ENCODE data around the gene DLG4. TPM values are rescaled to one million over a fixed set of nuclear protein-coding genes. Genes with fewer than 3 reads are reported as not detected.

The DLG4 gene
- total RNA-seq, 1 experiment from 2014 or later, result 38.3 TPM

- Mint-ChIP-seq H3K27ac (peak overlapping the region in 2 of 3 experiments; percentile 77 to 86; a peak in 3 of 7 replicates), H3K4me3 (peak overlapping the region; percentile 95 to 97), H3K36me3 (ENCODE audit: insufficient read depth in 1 of 3, low read depth in 3 of 3) (peaks cover 8 to 21% (median 13%) of the 10 kb centered on the region in 3 experiments; a peak in 6 of 7 replicates), H3K4me1 (peaks cover 62% of the 10 kb centered on the region in 2 experiments), H3K9me3 (no peaks in the 10 kb centered on the region; a peak in 1 of 5 replicates), H3K27me3 (ENCODE audit: low read depth) (no peaks in the 10 kb centered on the region; the same call in none of the 2 replicates)
- Histone ChIP-seq H4K91ac (ENCODE audit: insufficient read length, low read depth, low read length) (no peak overlapping the region), H3K4ac (ENCODE audit: low read depth, low read length) (no peak overlapping the region), H3K18ac (ENCODE audit: insufficient read length, low read depth, low read length) (no peak overlapping the region), H2BK15ac (ENCODE audit: low read depth, low read length) (no peak overlapping the region), H4K5ac (ENCODE audit: insufficient read length, low read depth, low read length) (no peak overlapping the region), H3K23ac (ENCODE audit: insufficient read length, low read depth, low read length) (no peak overlapping the region), H2AK5ac (ENCODE audit: insufficient read length, low read length) (no peak overlapping the region), H3K9me3 (ENCODE audit: control insufficient read depth, low read depth, low read length) (no peaks in the 10 kb centered on the region), H2BK120ac (ENCODE audit: low read depth, low read length, poor library complexity, severe bottlenecking) (no peak overlapping the region), H3K23me2 (ENCODE audit: insufficient read length, low read depth, low read length, poor library complexity, severe bottlenecking) (peaks cover 23% of the 10 kb centered on the region), H3K4me1 (ENCODE audit: insufficient read depth, low read length) (no peaks in the 10 kb centered on the region; the same call in 1 of the 2 replicates), H4K20me1 (ENCODE audit: control insufficient read depth, insufficient read depth, insufficient read length) (no peaks in the 10 kb centered on the region), H3K27me3 (ENCODE audit: insufficient read depth, low read length) (no peaks in the 10 kb centered on the region), H3K27ac (ENCODE audit: insufficient read length, low read depth, low read length) (no peak overlapping the region), H3K79me1 (ENCODE audit: insufficient read depth, low read depth, low read length, poor library complexity, severe bottlenecking) (no peaks in the 10 kb centered on the region), H2BK20ac (ENCODE audit: low read depth, low read length, poor library complexity, severe bottlenecking) (no peak overlapping the region), H3K56ac (ENCODE audit: insufficient read length, low read depth, low read length) (no peak overlapping the region), H3K9ac (ENCODE audit: extremely low read depth, insufficient read length, low read length) (no peak overlapping the region), H3K4me2 (ENCODE audit: insufficient read depth, insufficient read length, low read length) (peak overlapping the region; percentile 87), H4K8ac (replicated peaks; ENCODE audit: insufficient read length, low read depth, low read length) (no peak overlapping the region), H2BK12ac (ENCODE audit: insufficient read length, low read depth, low read length) (no peak overlapping the region), H2BK5ac (ENCODE audit: insufficient read length, low read length) (no peak overlapping the region), H3T11ph (ENCODE audit: low read length) (no peak overlapping the region), H3K14ac (ENCODE audit: insufficient read depth, low read length) (no peak overlapping the region), H2AFZ (ENCODE audit: low read length) (no peak overlapping the region), H3K79me2 (ENCODE audit: insufficient read depth, low read length) (no peaks in the 10 kb centered on the region)
- no CpG with 5 or more reads among the region's 32 CpGs for WGBS (ENCODE audit: extremely low coverage, insufficient read length, low lambda C conversion rate)
- TF ChIP-seq CTCF (conservative IDR thresholded peaks at IDR 0.05), result no peak
- peak; percentile 75 for DNase-seq
Observed at GRCh38 chr17:7217113-7217987, 2.3 kb downstream of the DLG4 start.

Data from H9 (cell line).